HG03342 (cell line): ENCODE measurements around the gene THSD1.

Source experiments
- ATAC-seq: cut with Tn5 transposase; IDR thresholded peaks from one replicate; pipeline ENCODE4 v1.9.1; 2021; ENCODE audit warnings: mild to moderate bottlenecking, moderate library complexity; ENCODE audit not compliant: unreplicated experiment

Gene THSD1, protein sequence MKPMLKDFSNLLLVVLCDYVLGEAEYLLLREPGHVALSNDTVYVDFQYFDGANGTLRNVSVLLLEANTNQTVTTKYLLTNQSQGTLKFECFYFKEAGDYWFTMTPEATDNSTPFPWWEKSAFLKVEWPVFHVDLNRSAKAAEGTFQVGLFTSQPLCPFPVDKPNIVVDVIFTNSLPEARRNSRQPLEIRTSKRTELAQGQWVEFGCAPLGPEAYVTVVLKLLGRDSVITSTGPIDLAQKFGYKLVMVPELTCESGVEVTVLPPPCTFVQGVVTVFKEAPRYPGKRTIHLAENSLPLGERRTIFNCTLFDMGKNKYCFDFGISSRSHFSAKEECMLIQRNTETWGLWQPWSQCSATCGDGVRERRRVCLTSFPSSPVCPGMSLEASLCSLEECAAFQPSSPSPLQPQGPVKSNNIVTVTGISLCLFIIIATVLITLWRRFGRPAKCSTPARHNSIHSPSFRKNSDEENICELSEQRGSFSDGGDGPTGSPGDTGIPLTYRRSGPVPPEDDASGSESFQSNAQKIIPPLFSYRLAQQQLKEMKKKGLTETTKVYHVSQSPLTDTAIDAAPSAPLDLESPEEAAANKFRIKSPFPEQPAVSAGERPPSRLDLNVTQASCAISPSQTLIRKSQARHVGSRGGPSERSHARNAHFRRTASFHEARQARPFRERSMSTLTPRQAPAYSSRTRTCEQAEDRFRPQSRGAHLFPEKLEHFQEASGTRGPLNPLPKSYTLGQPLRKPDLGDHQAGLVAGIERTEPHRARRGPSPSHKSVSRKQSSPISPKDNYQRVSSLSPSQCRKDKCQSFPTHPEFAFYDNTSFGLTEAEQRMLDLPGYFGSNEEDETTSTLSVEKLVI

DNA sequence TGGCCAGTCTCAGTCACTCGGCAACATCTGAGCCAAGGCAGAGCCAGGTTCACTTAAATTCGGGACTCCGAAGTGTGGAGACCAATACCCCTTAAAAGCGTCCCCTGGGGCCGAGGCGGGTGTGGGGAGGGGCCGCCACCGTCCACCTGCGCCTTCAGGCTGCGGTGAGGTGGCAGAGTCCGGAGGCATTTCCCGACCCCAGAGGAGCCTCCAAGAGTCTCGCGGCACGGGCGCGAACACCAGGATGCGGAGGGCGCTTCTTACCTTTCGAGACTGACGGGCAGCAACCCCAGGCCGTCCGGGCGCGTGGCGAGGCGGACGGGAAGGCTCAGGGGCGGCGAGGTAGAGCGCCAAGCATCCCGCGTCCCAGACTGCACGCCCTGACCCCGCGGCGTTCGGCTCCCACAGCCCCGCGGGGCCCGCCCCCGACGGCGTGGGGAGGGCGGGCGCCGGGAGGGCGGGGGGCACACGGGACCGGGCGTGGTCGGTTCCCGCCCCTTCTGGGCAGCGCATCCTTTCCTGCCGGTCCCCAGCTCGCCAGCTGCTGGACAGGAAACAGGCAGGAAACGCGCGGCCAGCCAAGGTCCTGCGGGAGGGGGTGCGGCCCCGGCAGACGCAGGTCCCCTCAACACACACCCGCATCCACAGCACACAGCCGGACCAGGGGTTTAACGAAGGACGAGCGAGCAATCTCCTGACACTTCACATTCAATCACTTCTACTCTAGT is at the start of gene THSD1:
Gene THSD1, minus strand, starts transcription at position 406 of the 728 bp plus-strand sequence. CDS start 3,572 bp downstream, outside the sequence.
- ATAC-seq = peak; percentile 46

DNA sequence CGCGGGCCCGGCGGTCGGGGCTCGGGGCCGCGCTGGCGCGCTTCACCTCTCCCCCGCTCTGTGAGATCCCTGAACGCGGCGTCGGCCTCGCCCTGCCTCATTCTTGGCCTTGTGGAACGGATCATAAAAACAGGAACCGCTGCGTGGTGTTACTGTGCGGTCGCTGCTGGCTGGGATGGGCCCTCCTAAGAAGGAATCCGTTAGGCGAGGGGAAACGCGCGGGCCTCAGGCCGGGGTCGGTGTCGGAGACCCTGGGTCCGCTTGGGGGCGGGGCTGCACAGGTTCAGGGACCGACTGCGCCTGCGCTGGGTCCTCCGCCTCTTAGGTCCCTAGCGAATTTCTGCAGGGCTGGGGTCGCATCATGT is 49.7 kb upstream of the THSD1 start:
- peak; percentile 29 for ATAC-seq

DNA sequence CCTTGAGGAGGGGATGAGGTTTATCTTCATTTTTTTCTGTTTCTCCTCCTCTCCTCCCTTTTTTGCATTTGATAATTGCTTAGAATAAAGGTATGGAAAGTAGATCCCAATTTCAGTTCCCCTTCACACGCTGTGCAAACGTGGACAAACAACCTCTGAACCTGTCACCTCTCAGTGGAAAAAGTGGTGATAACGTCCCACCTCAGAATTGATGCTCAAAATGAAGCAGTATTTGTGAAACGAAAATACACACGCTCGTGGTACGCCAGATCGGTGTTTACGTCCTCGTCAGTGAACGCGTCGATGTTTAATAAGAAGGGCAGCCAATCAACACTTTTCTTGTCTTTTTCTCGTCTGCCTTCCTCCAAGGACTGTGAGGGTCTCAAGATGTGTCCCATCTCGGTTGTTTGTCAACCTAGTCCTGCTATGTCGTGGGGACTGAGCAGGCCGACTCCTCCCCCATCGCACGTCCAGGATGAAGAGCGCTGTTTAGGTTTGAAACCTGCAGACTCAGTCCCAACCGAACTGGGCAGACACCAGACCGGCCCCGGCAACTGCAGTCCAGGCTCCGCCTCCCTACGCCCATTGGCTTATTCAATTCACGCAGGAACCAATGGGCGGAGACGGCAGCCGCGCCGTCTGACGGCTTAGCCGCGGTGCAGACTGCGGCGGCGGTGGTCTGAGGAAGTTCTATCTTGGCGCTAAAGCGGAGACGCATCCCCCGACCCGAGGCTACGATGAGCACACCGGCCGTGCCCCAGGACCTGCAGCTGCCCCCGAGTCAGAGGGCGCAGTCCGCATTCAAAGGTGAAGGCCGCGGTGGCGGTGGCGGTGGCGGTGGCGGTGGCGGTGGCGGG is 49.1 kb upstream of the THSD1 start, which contains the start of gene CKAP2:
Gene CKAP2, plus strand, starts transcription at position 659 of the 857 bp plus-strand sequence. Its CDS starts 79 bp downstream, at position 738.
- peak; percentile 77 for ATAC-seq

DNA sequence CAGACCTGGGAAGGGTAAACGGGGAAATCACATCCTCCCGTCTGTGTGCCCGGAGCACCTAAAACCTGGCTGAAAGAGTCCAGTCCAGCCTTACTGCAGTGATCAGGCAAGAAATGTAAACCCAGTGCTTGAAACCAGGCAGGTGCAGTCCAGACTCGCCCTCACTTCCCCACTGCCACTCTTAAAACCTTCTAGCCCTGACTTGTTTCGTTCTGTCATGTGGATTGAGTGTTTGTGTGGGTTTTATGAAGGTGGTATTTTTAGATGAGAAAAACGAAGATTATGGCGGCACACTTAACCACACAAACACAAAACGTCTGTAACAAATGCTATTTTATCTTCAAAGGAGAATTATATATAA is 48.5 kb upstream of the THSD1 start:
- ATAC-seq = peak; percentile 21

DNA sequence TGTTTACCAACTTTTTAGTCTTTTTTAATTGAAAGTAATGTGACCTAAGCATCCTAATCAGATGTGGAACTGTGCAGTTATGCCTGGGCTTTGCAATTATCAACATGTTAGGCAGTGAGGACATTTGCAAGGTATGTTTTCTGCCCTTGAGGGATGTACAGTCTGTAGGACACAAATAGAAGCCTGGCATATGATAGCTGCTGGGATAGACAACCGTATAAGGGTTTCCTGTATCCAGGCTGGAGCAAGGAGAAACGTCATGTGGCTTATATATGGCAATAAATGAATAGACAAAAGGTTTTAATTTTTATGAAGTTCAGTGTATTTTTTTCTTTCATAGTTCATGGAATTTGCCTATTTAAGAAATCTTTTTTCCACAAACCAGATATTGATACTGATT is 46.5 kb upstream of the THSD1 start:
- no peak for ATAC-seq

DNA sequence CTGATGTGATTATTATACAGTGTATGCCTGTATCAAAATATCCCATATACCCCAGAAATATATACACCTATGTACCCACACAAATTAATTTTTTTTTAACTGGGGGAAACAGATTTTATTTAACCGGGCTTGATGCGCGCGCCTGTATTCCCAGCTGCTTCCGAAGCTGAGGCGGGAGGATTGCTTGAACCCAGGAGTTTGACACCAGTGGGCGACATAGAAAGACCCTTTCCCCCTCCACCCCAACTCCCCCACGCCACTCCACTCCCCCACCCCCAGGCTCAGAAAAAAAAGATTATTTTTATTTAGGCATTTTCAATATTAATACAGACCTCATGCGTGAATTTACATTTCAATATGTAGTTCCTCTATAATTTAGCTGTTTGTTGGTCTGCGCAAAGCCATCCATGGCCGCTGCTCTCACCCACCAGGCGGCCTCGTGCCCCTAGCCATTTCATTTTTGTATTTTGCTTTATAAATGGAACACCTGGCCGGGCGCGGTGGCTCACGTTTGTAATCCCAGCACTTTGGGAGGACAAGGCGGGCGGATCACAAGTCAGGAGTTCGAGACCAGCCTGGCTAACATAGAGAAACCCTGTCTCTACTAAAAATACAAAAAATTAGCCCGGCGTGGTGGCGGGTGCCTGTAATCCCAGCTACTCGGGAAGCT is 45.3 kb upstream of the THSD1 start:
- no peak for ATAC-seq

DNA sequence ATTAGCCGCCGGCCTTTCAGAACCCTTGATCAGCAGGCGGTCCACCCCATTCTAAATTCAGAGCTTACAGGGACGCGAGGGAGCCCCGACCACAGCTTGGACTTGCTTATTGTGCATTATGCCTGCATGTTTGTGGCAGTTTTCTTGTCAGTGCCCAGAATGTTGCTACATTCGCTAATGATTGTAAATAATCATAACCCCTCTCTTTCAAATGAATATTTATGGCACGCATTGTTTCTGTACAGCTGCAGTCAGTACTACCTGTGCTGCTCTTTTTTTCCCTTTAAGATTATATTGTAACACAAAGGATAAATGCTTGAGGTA is 44.8 kb upstream of the THSD1 start:
- no peak for ATAC-seq

DNA sequence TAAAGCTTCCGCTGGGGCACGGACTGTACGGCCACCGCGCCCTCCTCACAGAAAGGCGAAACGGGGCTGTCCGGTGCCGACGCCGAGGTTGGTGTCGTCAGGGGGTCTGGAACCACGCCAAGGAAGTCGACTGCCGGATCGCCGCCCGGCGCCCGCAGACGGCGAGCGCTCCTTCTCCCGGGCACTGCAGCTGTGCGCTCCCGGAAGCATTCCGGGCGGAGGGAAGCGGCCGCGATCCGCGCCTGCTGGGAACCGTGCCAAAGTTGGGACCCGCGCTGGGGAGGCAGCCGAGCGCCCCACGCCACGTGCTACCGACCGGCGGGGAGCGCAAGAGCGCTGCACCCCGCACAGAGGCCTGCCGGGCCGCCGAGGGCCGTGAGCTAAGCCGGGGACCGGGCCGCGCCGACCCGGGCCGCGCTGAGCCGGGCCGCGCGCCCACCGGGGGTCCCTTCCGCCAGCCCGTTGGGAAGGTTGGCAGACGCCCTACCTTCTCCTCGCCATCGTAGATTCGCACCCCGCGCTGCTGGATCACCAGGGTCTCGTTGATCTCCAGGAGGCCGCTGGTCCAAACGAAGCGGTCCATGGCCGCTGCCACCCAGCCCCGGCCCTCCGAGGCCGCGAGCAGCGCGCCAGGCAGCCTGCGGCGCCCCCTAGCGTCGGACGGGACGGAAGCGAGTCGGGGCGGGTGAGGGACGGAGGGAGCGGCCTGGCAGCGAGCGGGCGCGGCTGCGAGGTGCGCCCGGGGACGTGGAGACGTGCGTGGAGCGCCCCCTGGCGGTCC is 44.2 kb upstream of the THSD1 start, which contains the start of gene VPS36:
Gene VPS36, minus strand, starts transcription at position 623 of the 781 bp plus-strand sequence. Its CDS starts 40 bp downstream, at position 583.
- peak; percentile 70 for ATAC-seq

DNA sequence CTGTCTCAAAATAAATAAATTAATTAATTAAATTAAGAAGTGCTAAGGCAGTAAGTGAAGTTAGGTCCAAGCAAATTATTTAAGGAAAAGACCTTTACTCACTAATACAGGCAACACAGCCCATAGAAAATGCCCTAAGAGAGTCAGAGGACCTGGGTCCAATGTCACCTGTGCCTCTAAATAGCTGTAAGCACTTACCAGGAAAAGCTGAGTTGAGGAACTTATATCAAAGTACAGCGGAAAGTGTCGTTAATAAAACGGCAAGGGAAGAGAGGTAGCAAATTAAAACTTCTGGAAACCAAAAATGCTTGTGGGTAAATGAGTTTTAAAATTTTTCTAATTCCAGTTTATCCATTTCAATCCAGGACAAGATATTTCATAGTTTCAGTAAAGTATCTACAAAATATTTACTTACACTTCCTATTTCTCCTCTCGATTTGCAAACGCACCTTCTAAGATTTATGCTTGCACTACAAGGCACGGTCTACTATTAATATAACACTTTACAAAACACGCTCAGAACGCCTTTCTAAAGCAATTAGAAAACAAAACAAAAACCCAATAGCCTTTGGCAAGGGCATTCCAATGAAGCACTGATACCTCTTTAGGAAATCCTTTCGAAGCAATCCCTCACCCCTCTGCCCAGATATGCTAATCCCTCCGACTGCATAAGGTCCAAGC is 43.5 kb upstream of the THSD1 start:
- ATAC-seq = no peak

DNA sequence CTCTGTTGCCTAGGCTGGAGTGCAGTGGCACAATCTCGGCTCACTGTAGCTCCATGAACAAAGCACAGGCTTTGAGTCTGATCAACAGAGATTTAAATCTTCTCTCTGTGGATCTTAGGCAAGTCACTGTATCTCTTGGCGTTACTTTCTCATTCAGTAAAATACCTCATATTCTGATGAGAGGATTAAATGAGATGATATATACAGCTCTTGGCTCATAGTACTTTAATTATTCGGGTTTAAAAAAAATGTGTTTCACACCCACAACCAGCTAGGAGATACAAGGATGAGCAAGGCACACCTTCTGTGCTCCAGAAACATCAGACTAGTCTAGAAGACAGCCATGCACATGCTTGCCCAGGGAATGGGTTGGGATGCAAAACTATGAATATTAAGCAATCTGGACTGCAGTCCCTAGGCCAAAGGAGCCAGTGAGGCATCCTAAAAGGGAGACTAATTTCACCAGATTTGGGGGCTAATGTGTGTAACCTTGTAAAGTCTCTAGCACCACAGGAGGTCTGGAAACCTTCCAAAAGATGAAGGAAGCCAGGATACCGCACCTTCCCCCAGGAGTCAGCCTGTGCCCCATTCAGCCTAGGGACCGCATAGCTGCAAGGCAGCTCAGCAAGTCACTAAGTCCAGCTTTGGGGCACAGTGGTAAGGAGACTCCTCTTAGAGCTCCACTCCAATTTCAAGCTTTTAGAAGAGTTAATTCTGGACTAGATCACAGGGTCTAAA is 42.0 kb upstream of the THSD1 start:
- ATAC-seq = no peak

DNA sequence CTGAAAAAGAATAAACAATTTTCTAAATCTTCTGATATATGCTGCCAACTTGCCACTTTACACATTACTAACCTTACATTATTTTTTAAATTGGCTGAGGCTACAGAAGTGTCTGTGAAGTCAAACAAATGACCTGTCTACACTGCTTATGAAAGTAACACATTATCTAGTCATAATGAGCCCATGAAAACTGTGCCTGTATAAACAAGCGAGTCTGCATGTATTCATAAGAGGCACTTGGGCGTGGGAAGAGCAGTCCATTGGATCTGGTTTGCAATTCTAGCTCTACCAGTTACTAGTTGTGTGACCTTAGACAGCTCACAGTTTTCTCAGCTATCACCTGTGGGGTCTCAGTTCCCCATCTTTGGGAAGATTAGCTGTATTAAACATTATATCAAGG is 41.4 kb upstream of the THSD1 start:
- ATAC-seq = no peak

DNA sequence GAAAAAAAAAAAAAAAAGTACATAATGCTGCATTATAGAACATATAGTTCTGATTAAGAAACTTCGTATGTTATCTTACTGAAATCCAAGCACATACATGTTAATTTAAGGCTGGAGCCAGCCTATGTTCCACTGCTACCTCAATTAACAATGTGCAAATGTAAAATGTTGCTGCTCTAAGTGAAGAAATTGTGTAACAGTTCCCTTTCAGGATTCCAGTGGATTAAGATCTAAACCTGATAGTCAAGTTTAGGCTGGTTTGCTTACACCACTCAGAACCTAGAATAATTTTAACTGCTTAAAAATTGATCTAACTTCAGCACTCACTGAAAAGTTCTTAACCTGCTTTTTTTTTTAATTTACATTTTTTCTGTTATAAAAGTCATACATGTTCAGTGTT is 40.3 kb upstream of the THSD1 start:
- ATAC-seq = no peak

DNA sequence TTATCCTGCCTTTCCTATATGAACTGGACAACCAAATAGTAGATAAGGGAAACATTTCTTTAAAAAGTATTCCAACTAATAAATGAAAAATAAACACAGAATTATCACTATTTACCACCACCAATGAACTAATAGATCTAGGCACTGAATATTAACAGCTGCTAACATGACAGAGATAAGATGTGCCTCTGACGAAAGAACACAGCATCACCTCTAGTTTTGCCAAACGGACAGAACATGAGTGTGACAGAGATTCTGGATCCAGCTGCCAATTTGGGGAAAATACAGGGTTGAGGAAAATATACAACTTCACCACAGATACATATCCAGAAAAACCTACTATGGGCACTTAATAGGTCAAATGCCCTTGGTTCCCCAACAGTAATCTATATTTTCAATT is 26.5 kb upstream of the THSD1 start:
- ATAC-seq = no peak

DNA sequence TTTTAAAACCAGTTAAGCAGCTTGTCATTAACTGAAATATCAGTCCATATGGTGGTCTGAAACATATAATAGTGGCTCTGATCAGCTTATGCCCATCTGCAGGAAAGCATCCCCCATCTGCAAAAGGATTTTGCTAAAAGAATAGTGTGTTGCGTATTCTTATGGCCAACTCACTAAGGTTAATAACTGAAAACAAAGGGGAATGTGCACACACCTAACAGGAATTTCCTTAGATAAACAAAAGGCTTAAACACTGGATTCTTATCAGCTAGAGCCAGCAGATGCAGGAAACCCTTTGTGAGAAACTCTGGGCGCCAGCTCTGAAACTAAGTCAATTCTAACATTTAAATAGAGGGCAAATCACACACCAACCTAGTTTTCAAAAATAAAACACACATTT is 22.3 kb upstream of the THSD1 start:
- no peak for ATAC-seq

DNA sequence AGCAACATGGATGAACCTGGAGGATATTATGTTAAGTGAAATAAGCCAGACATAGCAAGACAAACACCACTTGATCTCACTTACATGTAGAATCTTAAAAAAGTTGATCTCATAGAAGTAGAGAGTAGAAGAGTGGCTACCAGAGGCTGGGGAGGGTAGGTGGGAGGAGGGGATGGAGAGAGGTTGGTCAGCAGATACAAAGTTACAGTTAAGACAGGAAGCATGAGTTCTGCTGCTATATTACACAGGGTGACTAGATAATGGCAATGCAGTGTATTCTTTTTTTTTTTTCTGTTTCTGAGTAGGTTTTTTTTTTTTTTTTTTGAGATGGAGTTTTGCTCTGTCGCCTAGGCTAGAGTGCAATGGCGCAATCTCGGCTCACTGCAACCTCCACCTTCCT is 15.2 kb upstream of the THSD1 start:
- no peak for ATAC-seq

DNA sequence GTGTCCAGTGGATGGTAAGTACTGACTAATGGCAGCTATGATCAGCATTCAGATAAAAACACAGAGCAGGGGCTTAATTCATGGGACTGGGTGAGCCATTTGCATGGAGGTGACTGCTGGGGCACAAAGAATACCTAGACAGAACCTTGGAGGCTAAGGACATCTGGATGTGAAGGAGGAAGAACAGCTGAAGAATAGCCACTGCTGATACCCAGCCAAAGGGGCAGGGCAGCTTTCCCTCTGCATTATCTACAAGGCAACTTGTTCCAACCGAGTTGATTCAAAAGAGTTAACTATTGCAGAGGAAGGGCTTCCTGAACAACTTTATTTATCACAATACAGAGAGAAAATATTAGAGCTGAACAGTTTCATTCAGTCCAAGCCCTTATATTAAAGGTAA is 13.1 kb upstream of the THSD1 start:
- ATAC-seq = no peak

DNA sequence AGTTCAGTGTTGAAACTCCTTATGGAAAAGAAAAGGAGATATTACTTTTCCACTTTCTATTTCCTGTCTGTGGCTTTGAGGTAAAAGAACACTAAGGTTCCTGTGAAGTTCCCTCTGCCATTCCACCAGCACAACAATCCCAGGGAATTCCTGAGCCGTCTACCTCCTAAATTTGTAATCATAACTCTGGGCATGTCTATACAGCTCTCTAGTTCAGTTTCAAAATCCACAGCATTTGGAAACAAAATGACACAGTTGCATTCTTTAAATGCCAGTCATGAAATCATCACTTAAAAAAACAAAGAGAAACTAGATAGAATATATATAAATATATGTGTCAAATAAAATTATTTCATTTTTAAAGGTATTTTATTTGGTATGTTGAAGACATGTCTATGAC is 9.0 kb upstream of the THSD1 start:
- ATAC-seq = no peak

DNA sequence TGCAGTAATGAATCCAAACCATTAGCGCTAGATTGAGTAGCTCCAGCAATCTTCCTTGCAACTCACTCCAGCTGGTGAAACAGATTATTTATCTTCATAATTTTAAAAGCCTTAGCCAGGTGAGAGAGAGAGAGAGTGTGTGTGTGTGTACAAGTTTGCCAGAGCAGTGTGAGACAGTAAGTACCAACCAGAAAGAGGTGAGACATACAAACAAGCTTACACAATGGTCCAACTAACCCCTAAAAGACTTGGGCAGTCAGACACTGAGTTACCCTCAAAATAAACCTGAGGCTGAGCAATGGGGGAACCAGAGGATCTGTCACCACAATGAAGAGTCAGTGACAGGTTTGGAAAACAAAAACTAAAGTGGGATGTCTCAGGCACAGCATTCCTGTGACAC is 8.1 kb upstream of the THSD1 start:
- ATAC-seq = no peak
